GM06990 (cell line): ENCODE results near the gene DNAJC5.
"Not testable (repeated sequence)": the region's sequence is repeated elsewhere in the genome, so short reads cannot be mapped to it uniquely, and the experiment has no call there.

Source experiments
- DNase-seq: peaks from one replicate; pipeline ENCODE4 v3.0.0-alpha.2; 2011; ENCODE audit not compliant: insufficient read length; ENCODE audit errors: extremely low read depth
- H3K27me3 ChIP-seq: replicated peaks from 2 replicates; pipeline ENCODE4 v1.6.0; 2011; ENCODE audit warnings: low read length; ENCODE audit not compliant: control insufficient read depth, insufficient read depth
- H3K36me3 ChIP-seq: 2 replicates; pipeline ENCODE4 v1.5.1; 2011; ENCODE audit warnings: low read length; ENCODE audit not compliant: control insufficient read depth, insufficient read depth
- H3K4me3 ChIP-seq: replicated peaks from 2 replicates; pipeline ENCODE4 v1.5.1; 2011; ENCODE audit warnings: low read depth, mild to moderate bottlenecking, control low read depth, low read length
- TF ChIP-seq, protein P1 (sequence below): IDR thresholded peaks from 2 replicates; pipeline ENCODE4 v1.5.1; 2011; ENCODE audit warnings: low read length, control low read depth, mild to moderate bottlenecking, inconsistent platforms; ENCODE audit not compliant: insufficient read depth, poor library complexity, severe bottlenecking

Gene DNAJC5

DNA sequence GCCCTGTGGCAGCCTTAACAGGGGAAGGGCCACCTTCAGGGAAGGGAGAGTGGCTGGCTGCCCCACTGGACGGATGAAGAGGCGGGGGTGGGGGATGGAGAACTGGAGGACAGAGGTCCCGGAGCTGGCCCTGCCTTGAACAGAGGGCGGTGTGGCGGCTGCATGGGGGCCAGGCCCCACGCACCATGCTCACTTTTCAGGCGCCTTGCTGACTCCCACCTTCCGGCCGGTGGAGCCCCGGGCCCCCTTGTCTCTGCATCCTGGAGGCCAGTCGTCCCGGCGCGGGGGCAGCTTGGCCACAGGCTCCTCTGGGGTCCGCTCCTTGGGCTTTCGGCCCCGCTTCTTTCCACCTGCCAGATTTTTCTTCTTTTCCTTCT is 64.8 kb downstream of the DNAJC5 start:
- no peak for DNase-seq
- TF ChIP-seq, protein P1, sequence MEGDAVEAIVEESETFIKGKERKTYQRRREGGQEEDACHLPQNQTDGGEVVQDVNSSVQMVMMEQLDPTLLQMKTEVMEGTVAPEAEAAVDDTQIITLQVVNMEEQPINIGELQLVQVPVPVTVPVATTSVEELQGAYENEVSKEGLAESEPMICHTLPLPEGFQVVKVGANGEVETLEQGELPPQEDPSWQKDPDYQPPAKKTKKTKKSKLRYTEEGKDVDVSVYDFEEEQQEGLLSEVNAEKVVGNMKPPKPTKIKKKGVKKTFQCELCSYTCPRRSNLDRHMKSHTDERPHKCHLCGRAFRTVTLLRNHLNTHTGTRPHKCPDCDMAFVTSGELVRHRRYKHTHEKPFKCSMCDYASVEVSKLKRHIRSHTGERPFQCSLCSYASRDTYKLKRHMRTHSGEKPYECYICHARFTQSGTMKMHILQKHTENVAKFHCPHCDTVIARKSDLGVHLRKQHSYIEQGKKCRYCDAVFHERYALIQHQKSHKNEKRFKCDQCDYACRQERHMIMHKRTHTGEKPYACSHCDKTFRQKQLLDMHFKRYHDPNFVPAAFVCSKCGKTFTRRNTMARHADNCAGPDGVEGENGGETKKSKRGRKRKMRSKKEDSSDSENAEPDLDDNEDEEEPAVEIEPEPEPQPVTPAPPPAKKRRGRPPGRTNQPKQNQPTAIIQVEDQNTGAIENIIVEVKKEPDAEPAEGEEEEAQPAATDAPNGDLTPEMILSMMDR: no peak
- H3K36me3 ChIP-seq: peaks cover 19% of the 10 kb centered on the region
- no peak overlapping the region for H3K4me3 ChIP-seq
- no peaks in the 10 kb centered on the region for H3K27me3 ChIP-seq

DNA sequence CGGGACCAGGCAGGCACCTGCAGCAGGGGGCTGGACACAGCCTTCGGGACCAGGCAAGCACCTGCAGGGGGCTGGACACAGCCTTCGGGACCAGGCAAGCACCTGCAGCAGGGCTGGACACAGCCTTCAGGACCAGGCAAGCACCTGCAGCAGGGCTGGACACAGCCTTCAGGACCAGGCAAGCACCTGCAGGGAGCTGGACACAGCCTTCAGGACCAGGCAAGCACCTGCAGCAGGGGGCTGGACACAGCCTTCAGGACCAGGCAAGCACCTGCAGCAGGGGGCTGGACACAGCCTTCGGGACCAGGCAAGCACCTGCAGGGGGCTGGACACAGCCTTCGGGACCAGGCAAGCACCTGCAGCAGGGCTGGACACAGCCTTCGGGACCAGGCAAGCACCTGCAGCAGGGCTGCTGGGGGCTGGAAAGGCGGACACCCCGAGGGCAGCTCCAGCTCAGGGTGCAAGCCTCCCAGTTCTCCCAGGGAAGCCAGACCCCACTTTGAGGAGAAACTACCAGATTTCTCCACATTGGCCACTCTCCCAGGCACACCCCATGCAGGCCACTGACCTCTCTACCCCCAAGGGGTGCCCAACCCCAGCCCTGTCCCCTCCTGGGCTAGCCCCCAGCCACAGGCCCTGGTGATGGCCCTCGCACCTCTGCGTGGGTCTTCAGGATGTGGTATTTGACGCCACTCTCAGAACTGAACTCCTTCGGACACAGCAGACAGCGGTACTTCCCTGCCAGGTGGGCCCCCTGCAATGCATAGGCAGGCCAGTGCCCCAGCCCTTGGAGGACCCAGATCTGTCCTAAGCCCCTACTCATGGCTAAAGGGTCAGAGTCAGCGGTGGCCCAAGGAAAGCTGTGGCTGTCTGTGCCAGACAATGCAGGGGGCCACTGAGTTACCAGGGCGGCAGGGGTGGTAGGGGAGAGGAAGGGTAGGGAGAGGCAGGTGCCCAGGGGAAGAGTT is 66.0 kb downstream of the DNAJC5 start:
- H3K36me3 ChIP-seq: peaks cover 19% of the 10 kb centered on the region
- not testable (repeated sequence) for H3K27me3 ChIP-seq, DNase-seq, H3K4me3 ChIP-seq

DNA sequence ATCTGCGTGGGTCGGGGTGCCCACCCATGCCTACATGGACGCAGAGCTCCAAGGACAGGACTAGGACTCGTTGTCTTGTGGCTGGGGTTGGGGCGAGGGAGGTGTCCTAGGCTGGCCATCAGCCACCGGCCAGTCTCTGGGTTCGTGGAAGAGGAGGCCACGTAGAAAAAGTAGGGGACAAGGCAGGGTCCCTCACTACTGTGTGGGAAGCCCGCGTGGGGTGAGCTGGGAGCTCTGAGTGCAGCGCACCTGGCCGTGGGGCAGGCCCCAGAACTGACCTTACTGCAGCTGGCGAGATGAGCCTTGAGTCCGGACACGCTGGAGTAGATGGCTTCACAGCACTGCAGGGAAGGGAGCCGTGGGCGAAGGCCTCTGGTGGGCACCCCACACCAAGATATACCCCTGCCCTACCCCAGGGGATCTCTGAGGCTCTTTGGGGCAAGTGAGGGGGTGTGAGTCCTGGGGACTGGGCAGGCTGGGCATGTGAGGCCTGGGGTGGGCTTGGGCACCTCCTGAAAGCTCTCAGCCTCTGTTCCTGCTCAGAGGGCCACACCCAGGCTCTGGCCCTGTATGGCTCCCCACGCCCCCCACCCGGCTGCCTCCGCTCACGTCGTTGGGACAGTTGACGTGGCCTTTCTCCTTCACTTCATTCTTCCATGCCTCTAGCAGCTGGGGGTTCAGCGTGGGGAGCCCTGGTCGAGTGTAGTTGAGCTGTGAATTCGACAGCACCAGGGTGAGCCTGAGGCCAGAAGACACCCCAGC is 66.9 kb downstream of the DNAJC5 start:
- TF ChIP-seq, protein P1: no peak
- peaks cover 27% of the 10 kb centered on the region for H3K36me3 ChIP-seq

DNA sequence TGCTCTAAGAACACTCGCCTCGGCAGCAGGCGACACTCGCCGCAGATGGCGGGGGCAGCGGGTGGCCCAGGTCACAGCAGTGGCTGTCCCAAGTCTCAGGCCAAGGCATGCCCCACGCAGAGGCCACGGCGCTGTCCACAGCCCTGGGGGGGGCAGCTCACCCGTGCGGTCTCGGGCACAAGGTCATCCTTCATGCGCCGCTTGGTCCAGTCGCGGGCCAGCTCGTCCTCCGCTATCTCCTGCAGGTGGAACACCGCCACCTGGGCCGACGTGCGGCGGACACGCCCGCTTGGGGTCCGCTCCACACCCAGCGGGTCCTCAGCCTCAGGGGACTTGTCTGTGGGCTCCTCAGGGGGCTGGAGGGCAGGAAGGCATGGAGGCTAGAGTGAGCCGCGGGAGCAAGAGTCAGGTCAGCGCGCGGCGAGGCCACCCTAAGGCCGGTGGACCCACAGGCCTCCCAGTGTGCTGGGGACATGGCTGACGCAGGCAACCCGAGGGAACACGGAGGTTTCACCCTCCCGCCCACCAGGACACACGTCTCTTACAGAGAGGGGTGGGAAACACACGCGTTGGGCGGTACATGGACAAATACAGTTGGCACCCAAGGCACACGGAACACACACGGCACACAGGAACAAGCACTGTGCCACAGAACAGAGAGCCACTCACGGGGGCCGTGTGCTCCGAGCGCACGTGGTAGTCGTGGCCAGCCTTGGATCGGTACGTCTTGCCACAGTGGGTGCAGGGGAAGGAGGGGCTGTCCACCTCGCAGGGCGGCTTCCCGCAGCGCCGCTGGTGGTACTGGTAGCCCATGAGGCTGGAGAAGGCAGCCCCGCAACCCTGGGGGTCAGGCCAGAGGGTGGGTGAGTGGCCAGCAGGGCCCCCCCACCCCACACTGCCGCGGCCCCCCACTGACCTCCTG is 67.8 kb downstream of the DNAJC5 start:
- peak; percentile 18 for DNase-seq
- H3K27me3 ChIP-seq: no peaks in the 10 kb centered on the region
- H3K4me3 ChIP-seq: no peak overlapping the region
- TF ChIP-seq, protein P1: no peak
- peaks cover 33% of the 10 kb centered on the region for H3K36me3 ChIP-seq

More for the DNA sequence above, 66.9 kb downstream of the DNAJC5 start:
- no peak overlapping the region for H3K4me3 ChIP-seq
- no peaks in the 10 kb centered on the region for H3K27me3 ChIP-seq
- DNase-seq: no peak

DNA sequence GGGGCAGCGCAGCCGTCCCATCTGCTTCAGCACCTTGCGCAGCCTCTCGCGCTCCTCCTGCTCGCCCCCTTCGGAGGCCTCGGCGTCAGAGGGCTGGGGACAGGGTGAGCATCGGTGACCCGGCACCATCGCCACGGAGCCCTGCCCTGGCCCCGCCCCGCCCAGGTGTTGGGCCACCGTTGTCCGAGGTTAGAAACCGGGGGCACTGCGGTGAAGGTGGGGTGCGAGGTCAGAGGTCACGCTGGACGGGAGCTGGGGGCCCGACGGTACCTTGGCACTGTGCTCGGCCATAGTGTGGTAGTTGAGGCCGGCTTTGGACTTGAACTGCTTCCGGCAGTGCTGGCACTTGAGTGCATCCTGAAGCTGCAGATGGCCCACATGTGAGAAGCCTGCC is 68.4 kb downstream of the DNAJC5 start:
- Histone ChIP-seq H3K4me3 (no peak overlapping the region), H3K36me3 (peaks cover 33% of the 10 kb centered on the region), H3K27me3 (no peaks in the 10 kb centered on the region)
- peak; percentile 8 for DNase-seq
- TF ChIP-seq, protein P1: no peak
